CD4-positive, alpha-beta T cell treated with Interleukin-2 at 100 ng/mL for 4 hours (primary cell): ENCODE measurements around the gene ECE2.

Source experiments
- DNase-seq: peaks from one replicate; pipeline ENCODE4 v3.0.0-alpha.2; 2020; ENCODE audit warnings: low spot score

The ECE2 gene

GRCh38 chr3:184240384-184241140 is 35.3 kb upstream of the ECE2 start:
- no peak for DNase-seq

GRCh38 chr3:184241141-184241446 is 34.7 kb upstream of the ECE2 start:
- no peak for DNase-seq

- DNase-seq = no peak
Measured at GRCh38 chr3:184241447-184242296, 34.1 kb upstream of the ECE2 start.

GRCh38 chr3:184242297-184242685 is 33.5 kb upstream of the ECE2 start:
- DNase-seq = no peak

GRCh38 chr3:184248454-184249411 is 27.1 kb upstream of the ECE2 start, which contains the start of gene ALG3:
ALG3 (minus strand) TSS chr3:184248962; CDS start chr3:184248940, 22 bp downstream.
- peak; percentile 89 for DNase-seq

GRCh38 chr3:184249412-184250166 is 26.2 kb upstream of the ECE2 start, which contains the start of gene EEF1AKMT4:
EEF1AKMT4 (plus strand) TSS chr3:184249672; CDS start chr3:184249695, 23 bp downstream.
- peak; percentile 97 for DNase-seq

GRCh38 chr3:184250167-184250828 is 25.5 kb upstream of the ECE2 start:
- DNase-seq = peak; percentile 92

GRCh38 chr3:184255291-184256039 is 20.4 kb upstream of the ECE2 start:
- DNase-seq = no peak

- no peak for DNase-seq
Measured at GRCh38 chr3:184257083-184257915, 18.5 kb upstream of the ECE2 start.

- DNase-seq = no peak
Measured at GRCh38 chr3:184258926-184259325, 16.9 kb upstream of the ECE2 start.

GRCh38 chr3:184259396-184259877 is 16.4 kb upstream of the ECE2 start:
- no peak for DNase-seq

GRCh38 chr3:184259878-184260723 is 15.7 kb upstream of the ECE2 start:
- peak; percentile 31 for DNase-seq

GRCh38 chr3:184260724-184261269 is 15.0 kb upstream of the ECE2 start:
- DNase-seq = no peak

GRCh38 chr3:184261270-184261853 is 14.5 kb upstream of the ECE2 start, which contains the start of gene CAMK2N2:
CAMK2N2 (minus strand) TSS chr3:184261553; CDS start chr3:184261285, 268 bp downstream.
- DNase-seq = peak; percentile 46

GRCh38 chr3:184261854-184262763 is 13.7 kb upstream of the ECE2 start:
- no peak for DNase-seq

GRCh38 chr3:184262764-184263179 is 13.1 kb upstream of the ECE2 start:
- no peak for DNase-seq
